SK-N-MC (cell line): Measurements from ENCODE around the gene ACVR1B.

ENCODE experiments used
- EZH2 ChIP-seq: fragments of 200-600 bp; sonication (generic); IDR thresholded peaks from one replicate; pipeline ENCODE4 v1.6.1; 2017; ENCODE audit warnings: antibody characterized with exemption
- POLR2AphosphoS5 ChIP-seq: IDR thresholded peaks from 2 replicates; pipeline ENCODE4 v1.6.1; 2012; ENCODE audit warnings: mild to moderate bottlenecking, low read depth, low read length, borderline replicate concordance

- TF ChIP-seq POLR2AphosphoS5 (no peak), EZH2 (no peak)
Observed at GRCh38 chr12:52027085-52027843, 75.8 kb downstream of the ACVR1B start.
